GM13976 (cell line): ENCODE data around the gene CD200.

Experiments
- DNase-seq: peaks from one replicate; pipeline ENCODE4 v3.0.0; 2012; ENCODE audit warnings: low spot score
- CTCF ChIP-seq: IDR thresholded peaks from 2 replicates; pipeline ENCODE4 v1.5.1; 2012; ENCODE audit warnings: borderline replicate concordance, mild to moderate bottlenecking; ENCODE audit not compliant: insufficient read depth; ENCODE audit errors: extremely low read depth, missing control alignments, control extremely low read depth
- in situ Hi-C: fragments of 300-500 bp; cut with MboI; formaldehyde crosslinking; loops from one replicate; pipeline ENCODE4 v1.12.0; 2022; ENCODE audit warnings: low sequenced_read_pairs, mixed read lengths, inconsistent platforms; ENCODE audit not compliant: unreplicated experiment

The CD200 gene

GRCh38 chr3:112407888-112408702 lies 75.1 kb downstream of the CD200 start:
- DNase-seq: no peak
- no peak for TF ChIP-seq CTCF
- in situ Hi-C loops: no loop called here

- TF ChIP-seq CTCF: no peak
- DNase-seq: no peak
- in situ Hi-C loops: no loop called here
Measured at GRCh38 chr3:112409041-112409440, 76.1 kb downstream of the CD200 start.

GRCh38 chr3:112411425-112411824 lies 78.5 kb downstream of the CD200 start:
- TF ChIP-seq CTCF: no peak
- no peak for DNase-seq
- in situ Hi-C loops: no loop called here
